ENCODE results near the gene COL4A1.

The COL4A1 gene

GRCh38 chr13:110265341-110265681, 41.6 kb downstream of the COL4A1 start:
- no peak for TF ChIP-seq CTCF (IDR thresholded peaks at IDR 0.05; ENCODE audit: insufficient read depth, low read depth, low read length, missing control alignments)
- no peak for DNase-seq (ENCODE audit: low read depth)
- no peak overlapping the region for H3K4me3 ChIP-seq (ENCODE audit: low read length)

GRCh38 chr13:110264685-110265275, 42.2 kb downstream of the COL4A1 start:
- DNase-seq (ENCODE audit: low read depth): no peak
- H3K4me3 ChIP-seq (ENCODE audit: low read length): no peak overlapping the region
- TF ChIP-seq CTCF (IDR thresholded peaks at IDR 0.05; ENCODE audit: insufficient read depth, low read depth, low read length, missing control alignments): no peak

GRCh38 chr13:110263888-110264287, 43.1 kb downstream of the COL4A1 start:
- no peak overlapping the region for H3K4me3 ChIP-seq (ENCODE audit: low read length)
- TF ChIP-seq CTCF (IDR thresholded peaks at IDR 0.05; ENCODE audit: insufficient read depth, low read depth, low read length, missing control alignments): no peak
- DNase-seq (ENCODE audit: low read depth): no peak

GRCh38 chr13:110263404-110263803, 43.6 kb downstream of the COL4A1 start:
- TF ChIP-seq CTCF (IDR thresholded peaks at IDR 0.05; ENCODE audit: insufficient read depth, low read depth, low read length, missing control alignments): no peak
- no peak for DNase-seq (ENCODE audit: low read depth)

GRCh38 chr13:110262508-110263291, 44.3 kb downstream of the COL4A1 start:
- no peak for TF ChIP-seq CTCF (IDR thresholded peaks at IDR 0.05; ENCODE audit: insufficient read depth, low read depth, low read length, missing control alignments)
- no peak for DNase-seq (ENCODE audit: low read depth)

More at GRCh38 chr13:110263404-110263803, 43.6 kb downstream of the COL4A1 start:
- no peak overlapping the region for H3K4me3 ChIP-seq (ENCODE audit: low read length)

GRCh38 chr13:110262082-110262436, 44.9 kb downstream of the COL4A1 start:
- TF ChIP-seq CTCF (IDR thresholded peaks at IDR 0.05; ENCODE audit: insufficient read depth, low read depth, low read length, missing control alignments): no peak

More at GRCh38 chr13:110262508-110263291, 44.3 kb downstream of the COL4A1 start:
- no peak overlapping the region for H3K4me3 ChIP-seq (ENCODE audit: low read length)

More at GRCh38 chr13:110262082-110262436, 44.9 kb downstream of the COL4A1 start:
- H3K4me3 ChIP-seq (ENCODE audit: low read length): no peak overlapping the region
- DNase-seq (ENCODE audit: low read depth): no peak

Measured in epithelial cell of esophagus (primary cell).